Hepatocyte (in vitro differentiated cells): ENCODE measurements around the gene MESD. TPM values are rescaled to one million over a fixed set of nuclear protein-coding genes. Genes with fewer than 3 reads are reported as not detected.

Experiments used
- DNase-seq: peaks from one replicate; pipeline ENCODE4 v3.0.0-alpha.2; 2016; ENCODE audit warnings: low spot score
- H2AFZ ChIP-seq: fragments of 200-600 bp; sonication (generic); 2 replicates; pipeline ENCODE4 v1.6.0; 2016; ENCODE audit warnings: antibody characterized with exemption, mild to moderate bottlenecking
- H3K27ac ChIP-seq: fragments of 200-600 bp; sonication (generic); 2 replicates; pipeline ENCODE4 v1.5.1; 2016; ENCODE audit warnings: mild to moderate bottlenecking
- H3K27me3 ChIP-seq: fragments of 200-600 bp; sonication (generic); 2 replicates; pipeline ENCODE4 v1.6.1; 2016
- H3K36me3 ChIP-seq: fragments of 200-600 bp; sonication (generic); replicated peaks from 2 replicates; pipeline ENCODE4 v1.5.1; 2016; ENCODE audit warnings: low read depth; ENCODE audit not compliant: insufficient read depth
- H3K4me1 ChIP-seq: fragments of 200-600 bp; sonication (generic); 2 replicates; pipeline ENCODE4 v1.5.1; 2016; ENCODE audit warnings: mild to moderate bottlenecking, moderate library complexity; ENCODE audit not compliant: insufficient read depth
- H3K4me2 ChIP-seq: fragments of 200-600 bp; sonication (generic); 2 replicates; pipeline ENCODE4 v1.6.0; 2016
- H3K4me3 ChIP-seq: fragments of 200-600 bp; sonication (generic); 2 replicates; pipeline ENCODE4 v1.5.1; 2016; ENCODE audit warnings: mild to moderate bottlenecking
- H3K79me2 ChIP-seq: fragments of 200-600 bp; sonication (generic); 2 replicates; pipeline ENCODE4 v1.6.0; 2017; ENCODE audit warnings: mild to moderate bottlenecking
- H3K9me2 ChIP-seq: fragments of 200-600 bp; sonication (generic); replicated peaks from 2 replicates; pipeline ENCODE4 v1.6.0; 2017; ENCODE audit warnings: mild to moderate bottlenecking; ENCODE audit not compliant: insufficient read depth
- H3K9me3 ChIP-seq: fragments of 200-600 bp; sonication (generic); 2 replicates; pipeline ENCODE4 v1.5.1; 2016; ENCODE audit warnings: low read depth, mild to moderate bottlenecking
- H4K20me1 ChIP-seq: fragments of 200-600 bp; sonication (generic); 2 replicates; pipeline ENCODE4 v1.6.0; 2016; ENCODE audit warnings: mild to moderate bottlenecking; ENCODE audit not compliant: insufficient read depth, poor library complexity, severe bottlenecking
- CTCF ChIP-seq: fragments of 200-600 bp; sonication (generic); IDR thresholded peaks from 2 replicates; pipeline ENCODE4 v1.5.1; 2016; ENCODE audit warnings: antibody characterized with exemption, mild to moderate bottlenecking; ENCODE audit not compliant: poor library complexity
- EZH2 ChIP-seq: fragments of 200-600 bp; sonication (generic); IDR thresholded peaks from 2 replicates; pipeline ENCODE4 v1.6.1; 2016; ENCODE audit warnings: antibody characterized with exemption, mild to moderate bottlenecking, borderline replicate concordance
- EZH2phosphoT487 ChIP-seq: fragments of 200-600 bp; sonication (generic); IDR thresholded peaks from one replicate; pipeline ENCODE4 v1.6.1; 2018; ENCODE audit warnings: antibody characterized with exemption, mild to moderate bottlenecking, low read depth, moderate library complexity; ENCODE audit not compliant: unreplicated experiment, severe bottlenecking
- WGBS: methylation state at CpG from one replicate; pipeline ENCODE4 v1.1.6; 2016; ENCODE audit warnings: low lambda C conversion rate; ENCODE audit errors: missing lambda C conversion rate; 5-methylcytosine and 5-hydroxymethylcytosine counted together
- polyA plus RNA-seq: library from polyadenylated mRNA; unstranded; fragments of >200 nt; fragmentation: Nextera tagmentation; extraction: Ambion mirVana; gene quantifications from 2 replicates; pipeline ENCODE4 v1.2.1, GENCODE V29; 2016
- total RNA-seq: library from RNA; depleted of rRNA; stranded (reverse); fragments of >200 nt; gene quantifications from 2 replicates; pipeline ENCODE4 v1.2.3, GENCODE V29; 2014

Gene MESD
- total and polyA plus RNA-seq, 2 experiments from 2014 or later, result 27.1 to 52.2 TPM

DNA sequence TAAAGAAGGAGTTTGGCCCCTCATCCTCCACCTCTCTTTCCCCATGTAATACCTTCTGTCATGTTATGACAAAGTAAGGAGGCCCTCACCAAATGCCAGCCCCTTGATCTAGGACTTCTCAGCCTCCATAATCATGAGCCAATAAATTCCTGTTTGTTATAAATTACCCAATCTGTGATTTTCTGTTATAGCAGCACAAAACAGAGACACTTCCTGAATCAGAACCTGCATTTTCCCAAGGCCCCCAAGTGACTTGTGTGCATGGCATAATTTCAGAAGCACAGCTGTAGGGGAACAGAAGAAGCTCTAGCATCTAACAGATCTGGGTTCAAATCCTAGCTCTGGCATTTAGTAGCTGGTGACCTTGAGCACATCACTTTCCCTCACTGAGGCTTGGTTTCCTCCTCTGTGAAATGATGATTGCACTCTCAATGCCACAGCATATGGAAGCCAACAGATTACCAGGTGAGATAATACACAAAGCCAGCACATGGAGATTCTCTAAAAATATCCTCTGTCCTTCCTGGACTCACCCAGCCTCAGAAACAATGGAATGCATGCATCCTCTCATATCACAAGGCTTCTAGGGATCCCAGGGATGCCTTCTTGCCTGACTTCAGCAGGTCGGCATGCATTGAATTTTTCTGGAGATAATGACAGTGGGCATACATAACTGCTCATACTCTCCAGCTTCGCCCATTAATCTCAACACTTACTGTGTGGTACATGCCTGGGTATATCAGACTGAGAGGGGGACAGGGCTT is 37.4 kb upstream of the MESD start:
- TF ChIP-seq EZH2phosphoT487, result no peak
- no peak for TF ChIP-seq CTCF
- no peak for TF ChIP-seq EZH2
- WGBS, result 97% methylated on average over 2 of the region's 2 CpGs

DNA sequence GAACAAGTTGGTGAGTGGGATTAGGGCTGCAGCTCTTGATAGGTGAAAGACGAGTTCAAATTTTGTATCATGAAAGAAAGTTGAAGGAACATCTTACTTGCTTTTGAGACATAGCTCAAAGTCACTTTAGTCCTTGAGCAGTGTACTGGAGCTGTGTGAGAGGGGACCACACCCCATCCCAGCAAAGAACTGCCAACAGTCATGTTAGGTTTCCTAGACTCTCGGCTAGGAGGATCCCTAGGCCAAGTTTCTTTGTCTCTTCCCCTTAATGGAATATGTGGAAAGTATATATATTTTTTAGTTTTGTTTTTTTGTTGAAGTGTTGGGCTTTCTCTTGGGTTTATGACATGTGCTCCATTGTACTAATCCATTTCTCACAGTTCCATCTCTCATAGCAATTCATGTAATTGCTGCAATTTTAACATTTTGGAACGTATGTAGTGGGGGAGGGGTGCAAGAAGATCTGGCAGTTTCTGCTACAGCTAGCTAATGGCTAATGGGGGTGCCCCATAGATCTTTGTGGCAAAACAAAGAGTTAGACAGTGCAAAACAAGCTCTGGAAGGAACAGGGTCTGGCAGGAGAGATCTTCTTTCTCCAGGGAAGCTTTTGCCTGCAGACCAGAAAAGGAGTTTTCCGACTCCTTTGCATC is 36.2 kb upstream of the MESD start:
- no peak overlapping the region for H3K4me2 ChIP-seq
- no peak overlapping the region for H3K27ac ChIP-seq
- H3K4me3 ChIP-seq, result no peak overlapping the region

More for the DNA sequence above, 37.4 kb upstream of the MESD start:
- no peaks in the 10 kb centered on the region for H3K79me2 ChIP-seq
- H3K27ac ChIP-seq, result no peak overlapping the region
- peaks cover 11% of the 10 kb centered on the region for H3K4me1 ChIP-seq
- H4K20me1 ChIP-seq, result no peaks in the 10 kb centered on the region
- no peaks in the 10 kb centered on the region for H3K9me2 ChIP-seq
- no peak overlapping the region for H2AFZ ChIP-seq
- no peaks in the 10 kb centered on the region for H3K9me3 ChIP-seq
- no peak overlapping the region for H3K4me3 ChIP-seq
- no peak overlapping the region for H3K4me2 ChIP-seq
- H3K27me3 ChIP-seq, result no peaks in the 10 kb centered on the region
- H3K36me3 ChIP-seq, result no peaks in the 10 kb centered on the region
- DNase-seq, result no peak

DNA sequence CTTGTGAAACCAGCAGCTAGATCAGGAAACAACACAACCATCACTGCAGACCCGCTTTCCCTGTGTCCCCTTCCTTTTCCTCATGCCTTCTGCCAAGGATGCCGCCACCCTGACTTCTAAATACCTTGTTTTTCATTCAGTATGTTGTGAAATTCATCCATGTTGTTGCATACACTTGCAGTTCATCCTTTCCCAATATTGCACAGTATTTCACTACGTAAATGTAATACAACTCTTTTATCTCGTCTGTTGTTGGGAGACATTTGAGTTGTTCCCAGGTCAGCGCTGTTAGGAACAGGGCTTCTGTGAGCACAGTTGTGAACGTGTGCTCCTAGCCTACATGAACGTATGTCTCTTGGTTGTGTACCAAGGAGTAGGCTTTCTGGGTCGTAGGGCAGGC is 35.3 kb upstream of the MESD start:
- Histone ChIP-seq H3K4me1 (peaks cover 11% of the 10 kb centered on the region), H3K27ac (peak overlapping the region; percentile 28)
- WGBS, result 88% methylated on average over 8 of the region's 8 CpGs

More for the DNA sequence above, 36.2 kb upstream of the MESD start:
- DNase-seq, result no peak
- Histone ChIP-seq H3K9me2 (no peaks in the 10 kb centered on the region), H2AFZ (no peak overlapping the region), H3K36me3 (no peaks in the 10 kb centered on the region), H3K79me2 (no peaks in the 10 kb centered on the region), H4K20me1 (no peaks in the 10 kb centered on the region), H3K4me1 (peaks cover 11% of the 10 kb centered on the region), H3K9me3 (no peaks in the 10 kb centered on the region), H3K27me3 (no peaks in the 10 kb centered on the region)
- TF ChIP-seq EZH2phosphoT487 (no peak), CTCF (no peak), EZH2 (no peak)
- 84% methylated on average over 4 of the region's 4 CpGs for WGBS

More for the DNA sequence above, 35.3 kb upstream of the MESD start:
- Histone ChIP-seq H3K27me3 (no peaks in the 10 kb centered on the region), H3K4me3 (no peak overlapping the region), H2AFZ (peak overlapping the region; percentile 26), H3K4me2 (peak overlapping the region; percentile 59), H3K36me3 (no peaks in the 10 kb centered on the region), H3K9me3 (no peaks in the 10 kb centered on the region), H4K20me1 (no peaks in the 10 kb centered on the region), H3K9me2 (no peaks in the 10 kb centered on the region), H3K79me2 (no peaks in the 10 kb centered on the region)
- TF ChIP-seq EZH2 (no peak), CTCF (no peak), EZH2phosphoT487 (no peak)
- no peak for DNase-seq
